ENCODE measurements around the gene EML4. TPM values are rescaled to one million over a fixed set of nuclear protein-coding genes. Genes with fewer than 3 reads are reported as not detected.

The EML4 gene
- total RNA-seq, 4 donors from 2014 or later, result 20.8 to 29.8 (median 25.3) TPM

- Histone ChIP-seq H3K4me1 (no peaks in the 10 kb centered on the region), H3K27me3 (no peaks in the 10 kb centered on the region), H3K9me3 (no peaks in the 10 kb centered on the region), H3K4me3 (no peak overlapping the region), H3K27ac (no peak overlapping the region), H3K36me3 (peaks cover 0 to 67% (median 8%) of the 10 kb centered on the region in 3 donors)
- TF ChIP-seq POLR2A (IDR thresholded peaks at IDR 0.05) (no peak), EP300 (IDR thresholded peaks at IDR 0.05) (no peak)
- TF ChIP-seq, protein P1, sequence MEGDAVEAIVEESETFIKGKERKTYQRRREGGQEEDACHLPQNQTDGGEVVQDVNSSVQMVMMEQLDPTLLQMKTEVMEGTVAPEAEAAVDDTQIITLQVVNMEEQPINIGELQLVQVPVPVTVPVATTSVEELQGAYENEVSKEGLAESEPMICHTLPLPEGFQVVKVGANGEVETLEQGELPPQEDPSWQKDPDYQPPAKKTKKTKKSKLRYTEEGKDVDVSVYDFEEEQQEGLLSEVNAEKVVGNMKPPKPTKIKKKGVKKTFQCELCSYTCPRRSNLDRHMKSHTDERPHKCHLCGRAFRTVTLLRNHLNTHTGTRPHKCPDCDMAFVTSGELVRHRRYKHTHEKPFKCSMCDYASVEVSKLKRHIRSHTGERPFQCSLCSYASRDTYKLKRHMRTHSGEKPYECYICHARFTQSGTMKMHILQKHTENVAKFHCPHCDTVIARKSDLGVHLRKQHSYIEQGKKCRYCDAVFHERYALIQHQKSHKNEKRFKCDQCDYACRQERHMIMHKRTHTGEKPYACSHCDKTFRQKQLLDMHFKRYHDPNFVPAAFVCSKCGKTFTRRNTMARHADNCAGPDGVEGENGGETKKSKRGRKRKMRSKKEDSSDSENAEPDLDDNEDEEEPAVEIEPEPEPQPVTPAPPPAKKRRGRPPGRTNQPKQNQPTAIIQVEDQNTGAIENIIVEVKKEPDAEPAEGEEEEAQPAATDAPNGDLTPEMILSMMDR (IDR thresholded peaks at IDR 0.05), result no peak
- no peak for DNase-seq (ENCODE audit: low spot score in 2 of 2)
- WGBS, 2 donors, result 90 to 92% methylated on average over 6 of the region's 6 CpGs
Measured at GRCh38 chr2:42328923-42329322, 159.8 kb downstream of the EML4 start.

DNA sequence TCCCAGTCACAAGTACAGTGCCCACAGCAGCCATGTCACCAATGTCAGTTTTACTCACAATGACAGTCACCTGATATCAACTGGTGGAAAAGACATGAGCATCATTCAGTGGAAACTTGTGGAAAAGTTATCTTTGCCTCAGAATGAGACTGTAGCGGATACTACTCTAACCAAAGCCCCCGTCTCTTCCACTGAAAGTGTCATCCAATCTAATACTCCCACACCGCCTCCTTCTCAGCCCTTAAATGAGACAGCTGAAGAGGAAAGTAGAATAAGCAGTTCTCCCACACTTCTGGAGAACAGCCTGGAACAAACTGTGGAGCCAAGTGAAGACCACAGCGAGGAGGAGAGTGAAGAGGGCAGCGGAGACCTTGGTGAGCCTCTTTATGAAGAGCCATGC is 160.6 kb downstream of the EML4 start:
- H3K27ac ChIP-seq, result no peak overlapping the region
- H3K4me1 ChIP-seq, result no peaks in the 10 kb centered on the region
- no peak overlapping the region for H3K4me3 ChIP-seq
- no peaks in the 10 kb centered on the region for H3K27me3 ChIP-seq
- no peak for DNase-seq (ENCODE audit: low spot score in 2 of 2)
- H3K9me3 ChIP-seq, result no peaks in the 10 kb centered on the region
- 91 to 94% methylated on average over 5 of the region's 5 CpGs for WGBS, 2 donors
- TF ChIP-seq POLR2A (IDR thresholded peaks at IDR 0.05), result no peak
- TF ChIP-seq EP300 (IDR thresholded peaks at IDR 0.05), result no peak
- TF ChIP-seq, protein P1 (IDR thresholded peaks at IDR 0.05), result no peak
- H3K36me3 ChIP-seq, result peaks cover 0 to 72% (median 8%) of the 10 kb centered on the region in 3 donors

GRCh38 chr2:42331569-42332284 is 162.6 kb downstream of the EML4 start:
- Histone ChIP-seq H3K36me3 (peaks cover 0 to 77% (median 0%) of the 10 kb centered on the region in 3 donors), H3K27me3 (no peaks in the 10 kb centered on the region), H3K4me3 (no peak overlapping the region), H3K9me3 (no peaks in the 10 kb centered on the region), H3K4me1 (no peaks in the 10 kb centered on the region), H3K27ac (no peak overlapping the region)
- 86 to 88% methylated on average over 9 of the region's 9 CpGs for WGBS, 2 donors
- TF ChIP-seq, protein P1 (IDR thresholded peaks at IDR 0.05), result no peak
- no peak for TF ChIP-seq EP300 (IDR thresholded peaks at IDR 0.05)
- no peak for TF ChIP-seq POLR2A (IDR thresholded peaks at IDR 0.05)
- no peak for DNase-seq (ENCODE audit: low spot score in 2 of 2)

DNA sequence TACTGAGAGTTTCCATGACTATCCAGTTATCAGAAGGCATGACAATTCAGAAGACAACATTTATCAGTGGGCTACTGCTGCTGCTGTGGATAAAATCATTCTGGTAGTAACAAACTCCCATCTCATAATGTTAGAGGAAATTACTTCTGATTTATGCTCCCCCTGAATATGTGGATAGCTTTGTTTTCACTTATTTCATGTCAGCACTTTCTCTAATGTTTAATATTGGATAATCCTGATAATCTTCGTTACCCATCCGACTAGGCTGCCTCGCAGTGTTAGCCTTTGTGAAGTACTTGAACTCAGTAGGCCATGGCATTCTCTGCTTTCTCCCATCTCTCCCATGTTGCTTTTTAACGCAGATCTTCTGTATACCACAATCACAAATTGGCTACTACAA is 163.4 kb downstream of the EML4 start:
- DNase-seq (ENCODE audit: low spot score in 2 of 2), result no peak
- Histone ChIP-seq H3K27ac (no peak overlapping the region), H3K4me1 (no peaks in the 10 kb centered on the region), H3K4me3 (no peak overlapping the region), H3K36me3 (peaks cover 0 to 80% (median 0%) of the 10 kb centered on the region in 3 donors), H3K9me3 (no peaks in the 10 kb centered on the region), H3K27me3 (no peaks in the 10 kb centered on the region)
- TF ChIP-seq, protein P1 (IDR thresholded peaks at IDR 0.05), result no peak
- no peak for TF ChIP-seq EP300 (IDR thresholded peaks at IDR 0.05)
- TF ChIP-seq POLR2A (IDR thresholded peaks at IDR 0.05), result no peak
- 94 to 96% methylated on average over 4 of the region's 4 CpGs for WGBS, 2 donors

GRCh38 chr2:42333579-42333978 is 164.4 kb downstream of the EML4 start:
- Histone ChIP-seq H3K27me3 (no peaks in the 10 kb centered on the region), H3K4me1 (no peaks in the 10 kb centered on the region), H3K27ac (no peak overlapping the region), H3K9me3 (no peaks in the 10 kb centered on the region), H3K4me3 (no peak overlapping the region), H3K36me3 (peaks cover 0 to 90% (median 0%) of the 10 kb centered on the region in 3 donors)
- WGBS, 2 donors, result 84 to 96% methylated on average over 4 of the region's 4 CpGs
- TF ChIP-seq POLR2A (IDR thresholded peaks at IDR 0.05), result no peak
- TF ChIP-seq, protein P1 (IDR thresholded peaks at IDR 0.05), result no peak
- no peak for TF ChIP-seq EP300 (IDR thresholded peaks at IDR 0.05)
- DNase-seq (ENCODE audit: low spot score in 2 of 2), result no peak

All from tibial nerve (tissue), 4 donors.